ENCODE results near the gene DNAJB13. TPM values are rescaled to one million over a fixed set of nuclear protein-coding genes. Genes with fewer than 3 reads are reported as not detected.

The DNAJB13 gene
- total and polyA plus RNA-seq, 3 experiments from 2014 or later = 0.31 to 0.44 TPM; not detected in 1

- Histone ChIP-seq H3K27ac (ENCODE audit: low read depth, low read length) (no peak overlapping the region), H3K36me3 (ENCODE audit: insufficient read depth, low read length) (no peaks in the 10 kb centered on the region), H3K4me1 (ENCODE audit: insufficient read depth, low read length) (no peaks in the 10 kb centered on the region), H3K27me3 (ENCODE audit: insufficient read depth, low read length, poor library complexity, severe bottlenecking) (no peaks in the 10 kb centered on the region), H3K4me3 (ENCODE audit: low read length) (no peak overlapping the region), H3K9me3 (ENCODE audit: low read length) (no peaks in the 10 kb centered on the region)
- H3K4me3 Mint-ChIP-seq = peak overlapping the region in 2 of 7 donors; percentile 52 to 63
- H3K27ac Mint-ChIP-seq = no peak overlapping the region
- H3K27me3 Mint-ChIP-seq = peaks cover 5 to 17% of the 10 kb centered on the region in 2 donors
- DNase-seq = no peak
- peaks cover 0 to 3% (median 0%) of the 10 kb centered on the region in 3 donors for H3K4me1 Mint-ChIP-seq
- peaks cover 0 to 2% (median 0%) of the 10 kb centered on the region in 3 donors for H3K36me3 Mint-ChIP-seq
- H3K9me3 Mint-ChIP-seq = no peaks in the 10 kb centered on the region
- CTCF ChIA-PET = interaction anchor here (0.8 kb wide), 1 partner anchor 47 kb away, joined by 3 read pairs; no protein-coding TSS in a partner anchor
- POLR2A ChIA-PET = no interaction called here
Measured at GRCh38 chr11:73957654-73958361, 7.0 kb downstream of the DNAJB13 start.

- H3K27me3 ChIP-seq (ENCODE audit: insufficient read depth, low read length, poor library complexity, severe bottlenecking) = no peaks in the 10 kb centered on the region
- no peaks in the 10 kb centered on the region for H3K9me3 ChIP-seq (ENCODE audit: low read length)
- H3K36me3 ChIP-seq (ENCODE audit: insufficient read depth, low read length) = no peaks in the 10 kb centered on the region
- H3K4me3 ChIP-seq (ENCODE audit: low read length) = no peak overlapping the region
- CTCF ChIA-PET = interaction anchor here (0.8 kb wide), 1 partner anchor 47 kb away, joined by 3 read pairs; no protein-coding TSS in a partner anchor
- peaks cover 0 to 2% (median 0%) of the 10 kb centered on the region in 3 donors for H3K36me3 Mint-ChIP-seq
- no peaks in the 10 kb centered on the region for H3K4me1 ChIP-seq (ENCODE audit: insufficient read depth, low read length)
- no peak overlapping the region for H3K27ac ChIP-seq (ENCODE audit: low read depth, low read length)
- H3K27ac Mint-ChIP-seq = peak overlapping the region in 2 of 8 donors; percentile 29 to 36
- H3K27me3 Mint-ChIP-seq = peaks cover 5 to 17% of the 10 kb centered on the region in 2 donors
- no peaks in the 10 kb centered on the region for H3K9me3 Mint-ChIP-seq
- no peak overlapping the region for H3K4me3 Mint-ChIP-seq
- peaks cover 0 to 3% (median 0%) of the 10 kb centered on the region in 3 donors for H3K4me1 Mint-ChIP-seq
- POLR2A ChIA-PET = no interaction called here
- DNase-seq = no peak
Measured at GRCh38 chr11:73958521-73959141, 7.8 kb downstream of the DNAJB13 start.

- ChIA-PET POLR2A (no interaction called here), CTCF (no interaction called here)
- Mint-ChIP-seq H3K27me3 (peaks cover 5 to 8% of the 10 kb centered on the region in 2 donors), H3K4me3 (no peak overlapping the region), H3K36me3 (no peaks in the 10 kb centered on the region), H3K27ac (no peak overlapping the region), H3K9me3 (no peaks in the 10 kb centered on the region), H3K4me1 (peaks cover 10 to 22% (median 16%) of the 10 kb centered on the region in 3 donors)
- Histone ChIP-seq H3K4me3 (ENCODE audit: low read length) (no peak overlapping the region), H3K36me3 (ENCODE audit: insufficient read depth, low read length) (no peaks in the 10 kb centered on the region), H3K27me3 (ENCODE audit: insufficient read depth, low read length, poor library complexity, severe bottlenecking) (no peaks in the 10 kb centered on the region), H3K9me3 (ENCODE audit: low read length) (no peaks in the 10 kb centered on the region), H3K27ac (ENCODE audit: low read depth, low read length) (no peak overlapping the region), H3K4me1 (ENCODE audit: insufficient read depth, low read length) (peaks cover 23% of the 10 kb centered on the region)
- no peak for DNase-seq
Measured at GRCh38 chr11:73961321-73961720, 10.5 kb downstream of the DNAJB13 start.

GRCh38 chr11:73962101-73962705, 11.4 kb downstream of the DNAJB13 start:
- Mint-ChIP-seq H3K27me3 (peaks cover under 1 to 4% of the 10 kb centered on the region in 2 donors), H3K27ac (no peak overlapping the region), H3K4me1 (peaks cover 10 to 22% (median 16%) of the 10 kb centered on the region in 3 donors), H3K4me3 (no peak overlapping the region), H3K36me3 (no peaks in the 10 kb centered on the region), H3K9me3 (no peaks in the 10 kb centered on the region)
- H3K36me3 ChIP-seq (ENCODE audit: insufficient read depth, low read length) = no peaks in the 10 kb centered on the region
- no peaks in the 10 kb centered on the region for H3K27me3 ChIP-seq (ENCODE audit: insufficient read depth, low read length, poor library complexity, severe bottlenecking)
- H3K4me3 ChIP-seq (ENCODE audit: low read length) = no peak overlapping the region
- H3K27ac ChIP-seq (ENCODE audit: low read depth, low read length) = no peak overlapping the region
- ChIA-PET POLR2A (no interaction called here), CTCF (interaction anchor here (2.9 kb wide), 1 partner anchor 73 kb away, joined by 17 read pairs; no protein-coding TSS in a partner anchor)
- no peak for DNase-seq
- H3K9me3 ChIP-seq (ENCODE audit: low read length) = no peaks in the 10 kb centered on the region
- H3K4me1 ChIP-seq (ENCODE audit: insufficient read depth, low read length) = peaks cover 23% of the 10 kb centered on the region

GRCh38 chr11:73963861-73964260, 13.0 kb downstream of the DNAJB13 start:
- Mint-ChIP-seq H3K9me3 (no peaks in the 10 kb centered on the region), H3K27ac (peak overlapping the region in 4 of 8 donors; percentile 13 to 92 (median 53)), H3K4me1 (peaks cover 20 to 38% (median 30%) of the 10 kb centered on the region in 3 donors), H3K4me3 (peak overlapping the region in 2 of 7 donors; percentile 41 to 72), H3K36me3 (no peaks in the 10 kb centered on the region), H3K27me3 (no peaks in the 10 kb centered on the region)
- ChIA-PET POLR2A (interaction anchor here (0.6 to 0.7 kb wide), 2 partner anchors 16 to 42 kb away, joined by 3 read pairs; no protein-coding TSS in a partner anchor), CTCF (interaction anchor here (0.7 to 4.9 kb wide), 23 partner anchors 9 to 292 kb away, joined by 3 to 48 read pairs (median 5); partner anchors contain the start of genes C2CD3, PPME1, RAB6A and UCP2)
- Histone ChIP-seq H3K27me3 (ENCODE audit: insufficient read depth, low read length, poor library complexity, severe bottlenecking) (no peaks in the 10 kb centered on the region), H3K4me1 (ENCODE audit: insufficient read depth, low read length) (peaks cover 39% of the 10 kb centered on the region), H3K27ac (ENCODE audit: low read depth, low read length) (no peak overlapping the region), H3K36me3 (ENCODE audit: insufficient read depth, low read length) (no peaks in the 10 kb centered on the region), H3K9me3 (ENCODE audit: low read length) (no peaks in the 10 kb centered on the region), H3K4me3 (ENCODE audit: low read length) (no peak overlapping the region)
- no peak for DNase-seq

- Histone ChIP-seq H3K9me3 (ENCODE audit: low read length) (no peaks in the 10 kb centered on the region), H3K36me3 (ENCODE audit: insufficient read depth, low read length) (no peaks in the 10 kb centered on the region), H3K4me3 (ENCODE audit: low read length) (no peak overlapping the region), H3K4me1 (ENCODE audit: insufficient read depth, low read length) (peaks cover 52% of the 10 kb centered on the region), H3K27me3 (ENCODE audit: insufficient read depth, low read length, poor library complexity, severe bottlenecking) (no peaks in the 10 kb centered on the region), H3K27ac (ENCODE audit: low read depth, low read length) (no peak overlapping the region)
- Mint-ChIP-seq H3K4me3 (no peak overlapping the region), H3K27me3 (no peaks in the 10 kb centered on the region), H3K36me3 (no peaks in the 10 kb centered on the region), H3K27ac (peak overlapping the region in 2 of 8 donors; percentile 27 to 69), H3K9me3 (no peaks in the 10 kb centered on the region), H3K4me1 (peaks cover 33 to 52% (median 43%) of the 10 kb centered on the region in 3 donors)
- POLR2A ChIA-PET = no interaction called here
- DNase-seq = no peak
- CTCF ChIA-PET = interaction anchor here (0.7 to 4.9 kb wide), 17 partner anchors 10 to 141 kb away, joined by 3 to 48 read pairs (median 5); partner anchors contain the start of genes UCP2 and UCP3
Measured at GRCh38 chr11:73965076-73965763, 14.4 kb downstream of the DNAJB13 start.

- no peak overlapping the region for H3K4me3 Mint-ChIP-seq
- no peaks in the 10 kb centered on the region for H3K27me3 Mint-ChIP-seq
- no peaks in the 10 kb centered on the region for H3K36me3 Mint-ChIP-seq
- Histone ChIP-seq H3K4me1 (ENCODE audit: insufficient read depth, low read length) (peaks cover 58% of the 10 kb centered on the region), H3K9me3 (ENCODE audit: low read length) (no peaks in the 10 kb centered on the region), H3K27me3 (ENCODE audit: insufficient read depth, low read length, poor library complexity, severe bottlenecking) (no peaks in the 10 kb centered on the region), H3K27ac (ENCODE audit: low read depth, low read length) (no peak overlapping the region), H3K4me3 (ENCODE audit: low read length) (no peak overlapping the region), H3K36me3 (ENCODE audit: insufficient read depth, low read length) (no peaks in the 10 kb centered on the region)
- ChIA-PET CTCF (interaction anchor here (1.3 to 4.9 kb wide), 2 partner anchors 12 to 39 kb away, joined by 4 to 48 read pairs; no protein-coding TSS in a partner anchor), POLR2A (no interaction called here)
- peaks cover 38 to 57% (median 49%) of the 10 kb centered on the region in 3 donors for H3K4me1 Mint-ChIP-seq
- no peak for DNase-seq
- peak overlapping the region in 6 of 8 donors; percentile 36 to 69 (median 52) for H3K27ac Mint-ChIP-seq
- no peaks in the 10 kb centered on the region for H3K9me3 Mint-ChIP-seq
Measured at GRCh38 chr11:73965764-73966121, 14.9 kb downstream of the DNAJB13 start.

Measured in CD8-positive, alpha-beta memory T cell (primary cell).